ENCODE measurements around the gene CPNE4. TPM values are rescaled to one million over a fixed set of nuclear protein-coding genes. Genes with fewer than 3 reads are reported as not detected.

Gene CPNE4
- total RNA-seq, 1 donor from 2014 or later = 34.5 TPM

GRCh38 chr3:131725414-131725813, 309.4 kb downstream of the CPNE4 start:
- ATAC-seq = no peak
- DNase-seq = no peak
- intact Hi-C loops (cut with micrococcal nuclease) = no loop called here

GRCh38 chr3:131723343-131723742, 311.5 kb downstream of the CPNE4 start:
- DNase-seq = no peak
- intact Hi-C loops (cut with micrococcal nuclease) = no loop called here
- no peak for ATAC-seq

GRCh38 chr3:131717493-131717892, 317.3 kb downstream of the CPNE4 start:
- DNase-seq (no peak), ATAC-seq (no peak)
- intact Hi-C loops (cut with micrococcal nuclease) = no loop called here

GRCh38 chr3:131716943-131717342, 317.9 kb downstream of the CPNE4 start:
- DNase-seq (no peak), ATAC-seq (no peak)
- intact Hi-C loops (cut with micrococcal nuclease) = no loop called here

- ATAC-seq = no peak
- no peak for DNase-seq
Observed at GRCh38 chr3:131716007-131716406, 318.8 kb downstream of the CPNE4 start.

GRCh38 chr3:131714585-131715220, 320.1 kb downstream of the CPNE4 start:
- ATAC-seq (no peak), DNase-seq (no peak)
- intact Hi-C loops (cut with micrococcal nuclease) = no loop called here

More at GRCh38 chr3:131716007-131716406, 318.8 kb downstream of the CPNE4 start:
- intact Hi-C loops (cut with micrococcal nuclease) = no loop called here

GRCh38 chr3:131713416-131714123, 321.2 kb downstream of the CPNE4 start:
- intact Hi-C loops (cut with micrococcal nuclease) = no loop called here
- DNase-seq (no peak), ATAC-seq (no peak)

- ATAC-seq (no peak), DNase-seq (no peak)
- intact Hi-C loops (cut with micrococcal nuclease) = no loop called here
Observed at GRCh38 chr3:131712662-131713061, 322.2 kb downstream of the CPNE4 start.

GRCh38 chr3:131711114-131711768, 323.6 kb downstream of the CPNE4 start:
- DNase-seq (no peak), ATAC-seq (no peak)
- intact Hi-C loops (cut with micrococcal nuclease) = no loop called here

- ATAC-seq = no peak
- intact Hi-C loops (cut with micrococcal nuclease) = no loop called here
- no peak for DNase-seq
Observed at GRCh38 chr3:131708241-131708640, 326.6 kb downstream of the CPNE4 start.

- ATAC-seq = no peak
- intact Hi-C loops (cut with micrococcal nuclease) = no loop called here
Observed at GRCh38 chr3:131705558-131706051, 329.2 kb downstream of the CPNE4 start.

GRCh38 chr3:131705099-131705498, 329.7 kb downstream of the CPNE4 start:
- intact Hi-C loops (cut with micrococcal nuclease) = no loop called here
- ATAC-seq (no peak), DNase-seq (no peak)

More at GRCh38 chr3:131705558-131706051, 329.2 kb downstream of the CPNE4 start:
- DNase-seq = no peak

GRCh38 chr3:131704098-131704497, 330.7 kb downstream of the CPNE4 start:
- no peak for ATAC-seq
- intact Hi-C loops (cut with micrococcal nuclease) = no loop called here

GRCh38 chr3:131702146-131702545, 332.7 kb downstream of the CPNE4 start:
- intact Hi-C loops (cut with micrococcal nuclease) = no loop called here
- DNase-seq = no peak
- ATAC-seq = no peak

More at GRCh38 chr3:131704098-131704497, 330.7 kb downstream of the CPNE4 start:
- no peak for DNase-seq

GRCh38 chr3:131701153-131701770, 333.6 kb downstream of the CPNE4 start:
- intact Hi-C loops (cut with micrococcal nuclease) = no loop called here
- ATAC-seq (no peak), DNase-seq (no peak)

- ATAC-seq (no peak), DNase-seq (no peak)
- intact Hi-C loops (cut with micrococcal nuclease) = no loop called here
Observed at GRCh38 chr3:131699001-131699400, 335.8 kb downstream of the CPNE4 start.

- DNase-seq = no peak
- intact Hi-C loops (cut with micrococcal nuclease) = no loop called here
- ATAC-seq = no peak
Observed at GRCh38 chr3:131694376-131694775, 340.4 kb downstream of the CPNE4 start.

- intact Hi-C loops (cut with micrococcal nuclease) = no loop called here
- ATAC-seq (no peak), DNase-seq (no peak)
Observed at GRCh38 chr3:131692356-131692755, 342.5 kb downstream of the CPNE4 start.

- intact Hi-C loops (cut with micrococcal nuclease) = no loop called here
- ATAC-seq = no peak
- no peak for DNase-seq
Observed at GRCh38 chr3:131690800-131691199, 344.0 kb downstream of the CPNE4 start.

GRCh38 chr3:131688370-131688769, 346.4 kb downstream of the CPNE4 start:
- intact Hi-C loops (cut with micrococcal nuclease) = no loop called here
- ATAC-seq = no peak

More at GRCh38 chr3:131688370-131688769, 346.4 kb downstream of the CPNE4 start:
- no peak for DNase-seq

Measured in left ventricle myocardium superior (tissue), 1 donor.